OCI-LY7 (cell line): ENCODE data around the gene CSNK1G1. TPM values are rescaled to one million over a fixed set of nuclear protein-coding genes. Genes with fewer than 3 reads are reported as not detected.

Source experiments
- BruUV-seq: library from RNA; stranded (reverse); fragments of 400-500 nt; replicated peaks from 2 replicates; lab custom pipeline; 2021; lab: Mats Ljungman, UMichigan
- CTCF ChIA-PET: fragments of 300-600 bp; sonication (Branson Sonifier 250); formaldehyde crosslinking; loops from one replicate; lab custom pipeline; 2022; ENCODE audit warnings: antibody characterized with exemption; ENCODE audit not compliant: unreplicated experiment; lab: Charles Lee
- POLR2A ChIA-PET: fragments of 300-600 bp; sonication (Branson Sonifier 250); formaldehyde crosslinking; loops from one replicate; lab custom pipeline; 2022; ENCODE audit warnings: antibody characterized with exemption; lab: Charles Lee
- DNase-seq: peaks from one replicate; pipeline ENCODE4 v3.0.0-alpha.2; 2015; ENCODE audit warnings: low spot score
- H2AFZ ChIP-seq: fragments of 200-600 bp; sonication (generic), shearing (Covaris generic); 2 replicates; pipeline ENCODE4 v1.6.1; 2014; ENCODE audit warnings: mild to moderate bottlenecking, antibody characterized with exemption, low read length, moderate library complexity
- H3K27ac ChIP-seq: fragments of 200-600 bp; sonication (generic); 2 replicates; pipeline ENCODE4 v1.5.1; 2014; ENCODE audit warnings: mixed run types, low read depth, mild to moderate bottlenecking, moderate library complexity, low read length, inconsistent platforms; ENCODE audit not compliant: poor library complexity, severe bottlenecking
- H3K36me3 ChIP-seq: fragments of 200-600 bp; sonication (generic); 2 replicates; pipeline ENCODE4 v1.6.1; 2014; ENCODE audit warnings: mild to moderate bottlenecking, antibody characterized with exemption, low read length, moderate library complexity, mixed read lengths; ENCODE audit not compliant: insufficient read depth
- H3K4me1 ChIP-seq: fragments of 200-600 bp; sonication (generic); 2 replicates; pipeline ENCODE4 v1.5.1; 2014; ENCODE audit warnings: mild to moderate bottlenecking, low read length; ENCODE audit not compliant: insufficient read depth, poor library complexity, severe bottlenecking
- H3K4me2 ChIP-seq: fragments of 200-600 bp; sonication (generic); 2 replicates; pipeline ENCODE4 v1.6.1; 2014; ENCODE audit warnings: mild to moderate bottlenecking, low read length
- H3K4me3 ChIP-seq: fragments of 200-600 bp; sonication (generic); 2 replicates; pipeline ENCODE4 v1.5.1; 2014; ENCODE audit warnings: mild to moderate bottlenecking, low read depth, low read length; ENCODE audit not compliant: poor library complexity, severe bottlenecking
- H3K79me2 ChIP-seq: fragments of 200-600 bp; sonication (generic); 2 replicates; pipeline ENCODE4 v1.6.1; 2016; ENCODE audit warnings: low read depth, mild to moderate bottlenecking, low read length, moderate library complexity, mixed read lengths; ENCODE audit not compliant: insufficient read depth
- H3K9me2 ChIP-seq: fragments of 200-600 bp; sonication (generic); 2 replicates; pipeline ENCODE4 v1.6.1; 2016; ENCODE audit warnings: mild to moderate bottlenecking, low read length, mixed read lengths; ENCODE audit not compliant: insufficient read depth
- H3K9me3 ChIP-seq: fragments of 200-600 bp; sonication (generic); 2 replicates; pipeline ENCODE4 v1.6.1; 2014; ENCODE audit warnings: mild to moderate bottlenecking, mixed run types, low read length, mixed read lengths
- H4K20me1 ChIP-seq: fragments of 200-600 bp; sonication (generic); 2 replicates; pipeline ENCODE4 v1.6.1; 2014; ENCODE audit warnings: mild to moderate bottlenecking, antibody characterized with exemption, low read length, moderate library complexity, mixed read lengths; ENCODE audit not compliant: insufficient read depth
- CTCF ChIP-seq: fragments of 200-600 bp; sonication (generic); conservative IDR thresholded peaks from 2 replicates; pipeline ENCODE4 v1.5.1; 2014; ENCODE audit warnings: mild to moderate bottlenecking, antibody characterized with exemption, low read length, moderate library complexity, mixed read lengths
- EZH2phosphoT487 ChIP-seq: fragments of 200-600 bp; sonication (generic); IDR thresholded peaks from 2 replicates; pipeline ENCODE4 v1.6.1; 2018; ENCODE audit warnings: low read depth, borderline replicate concordance, mild to moderate bottlenecking, mixed run types, antibody characterized with exemption, low read length, moderate library complexity, mixed read lengths
- intact Hi-C: fragments of 100-400 bp; cut with micrococcal nuclease; formaldehyde crosslinking; loops from one replicate; pipeline ENCODE4 v1.10.0; 2022; ENCODE audit not compliant: unreplicated experiment
- total RNA-seq, 2 experiments: library from RNA; depleted of rRNA in 1 of 2; stranded (reverse); fragments of >200 nt in 1 of 2; shearing (Covaris generic) in 1 of 2; gene quantifications; 2 replicates each; pipeline ENCODE4 v1.2.3, GENCODE V29; 2014 to 2022

CSNK1G1 gene
- total RNA-seq, 2 experiments from 2014 or later: 8.8 to 14.1 TPM

- Histone ChIP-seq H2AFZ (no peak overlapping the region), H3K4me1 (no peaks in the 10 kb centered on the region), H3K36me3 (no peaks in the 10 kb centered on the region), H3K27ac (no peak overlapping the region), H4K20me1 (peaks cover 5% of the 10 kb centered on the region; the same call in 1 of the 2 replicates), H3K4me3 (no peak overlapping the region), H3K9me2 (no peaks in the 10 kb centered on the region), H3K79me2 (peaks cover 12% of the 10 kb centered on the region; the same call in 1 of the 2 replicates), H3K4me2 (no peak overlapping the region), H3K9me3 (no peaks in the 10 kb centered on the region)
- ChIA-PET POLR2A (no interaction called here), CTCF (no interaction called here)
- TF ChIP-seq CTCF: no peak
- no TSS peak for BruUV-seq
- no peak for DNase-seq
- intact Hi-C loops: no loop called here
Measured at GRCh38 chr15:64289550-64289949, 66.4 kb downstream of the CSNK1G1 start.

GRCh38 chr15:64288999-64289398 lies 67.0 kb downstream of the CSNK1G1 start:
- no peaks in the 10 kb centered on the region for H3K9me2 ChIP-seq
- no TSS peak for BruUV-seq
- intact Hi-C loops: no loop called here
- H3K4me2 ChIP-seq: no peak overlapping the region
- H2AFZ ChIP-seq: no peak overlapping the region
- no peaks in the 10 kb centered on the region for H3K4me1 ChIP-seq
- no peak for DNase-seq
- H3K9me3 ChIP-seq: no peaks in the 10 kb centered on the region
- peaks cover 5% of the 10 kb centered on the region; the same call in 1 of the 2 replicates for H4K20me1 ChIP-seq
- no peak overlapping the region for H3K4me3 ChIP-seq
- CTCF ChIA-PET: no interaction called here
- TF ChIP-seq CTCF: no peak
- H3K36me3 ChIP-seq: no peaks in the 10 kb centered on the region
- peaks cover 12% of the 10 kb centered on the region; the same call in 1 of the 2 replicates for H3K79me2 ChIP-seq
- H3K27ac ChIP-seq: no peak overlapping the region
- POLR2A ChIA-PET: no interaction called here

- H3K9me3 ChIP-seq: no peaks in the 10 kb centered on the region
- DNase-seq: no peak
- H3K4me1 ChIP-seq: no peaks in the 10 kb centered on the region
- ChIA-PET POLR2A (no interaction called here), CTCF (no interaction called here)
- no peak overlapping the region for H2AFZ ChIP-seq
- H3K9me2 ChIP-seq: no peaks in the 10 kb centered on the region
- intact Hi-C loops: no loop called here
- H4K20me1 ChIP-seq: peaks cover 5% of the 10 kb centered on the region; the same call in 1 of the 2 replicates
- BruUV-seq: no TSS peak
- no peak overlapping the region for H3K4me2 ChIP-seq
- no peak overlapping the region for H3K4me3 ChIP-seq
- H3K27ac ChIP-seq: no peak overlapping the region
- H3K36me3 ChIP-seq: no peaks in the 10 kb centered on the region
- peaks cover 12% of the 10 kb centered on the region; the same call in 1 of the 2 replicates for H3K79me2 ChIP-seq
- TF ChIP-seq EZH2phosphoT487 (no peak), CTCF (no peak)
Measured at GRCh38 chr15:64288577-64288976, 67.4 kb downstream of the CSNK1G1 start.
